ENCODE data around the gene SIGLECL1. TPM values are rescaled to one million over a fixed set of nuclear protein-coding genes. Genes with fewer than 3 reads are reported as not detected.
A peak's percentile ranks its signal among the peaks of the same experiment; 100 is the strongest.
"Not testable (repeated sequence)": the region's sequence is repeated elsewhere in the genome, so short reads cannot be mapped to it uniquely, and the experiment has no call there.

SIGLECL1 gene
- total RNA-seq, 6 experiments from 2014 or later = not detected

DNA sequence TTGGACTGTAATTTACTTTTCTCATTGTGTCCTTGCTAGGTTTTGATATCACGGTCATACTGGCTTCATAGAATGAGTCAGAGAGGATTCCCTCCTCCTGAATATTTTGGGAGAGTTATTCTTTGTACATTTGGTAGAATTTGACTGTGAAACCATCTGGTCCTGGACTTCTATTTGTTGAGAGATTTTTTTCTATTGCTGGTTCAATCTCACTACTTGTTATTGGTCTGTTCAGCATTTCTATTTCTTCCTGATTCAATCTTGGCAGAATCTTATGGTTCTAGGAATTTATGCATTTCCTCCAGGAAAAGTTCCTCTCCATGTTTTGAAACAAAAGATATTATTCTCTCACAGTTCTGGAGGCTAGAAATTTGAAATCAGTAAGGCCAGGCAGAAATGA is 30.9 kb upstream of the SIGLECL1 start:
- Histone ChIP-seq H3K9me3 (no peaks in the 10 kb centered on the region), H3K36me3 (no peaks in the 10 kb centered on the region), H3K4me1 (no peaks in the 10 kb centered on the region), H3K4me3 (no peak overlapping the region), H3K27ac (no peak overlapping the region), H3K27me3 (no peaks in the 10 kb centered on the region)
- TF ChIP-seq, protein P1, sequence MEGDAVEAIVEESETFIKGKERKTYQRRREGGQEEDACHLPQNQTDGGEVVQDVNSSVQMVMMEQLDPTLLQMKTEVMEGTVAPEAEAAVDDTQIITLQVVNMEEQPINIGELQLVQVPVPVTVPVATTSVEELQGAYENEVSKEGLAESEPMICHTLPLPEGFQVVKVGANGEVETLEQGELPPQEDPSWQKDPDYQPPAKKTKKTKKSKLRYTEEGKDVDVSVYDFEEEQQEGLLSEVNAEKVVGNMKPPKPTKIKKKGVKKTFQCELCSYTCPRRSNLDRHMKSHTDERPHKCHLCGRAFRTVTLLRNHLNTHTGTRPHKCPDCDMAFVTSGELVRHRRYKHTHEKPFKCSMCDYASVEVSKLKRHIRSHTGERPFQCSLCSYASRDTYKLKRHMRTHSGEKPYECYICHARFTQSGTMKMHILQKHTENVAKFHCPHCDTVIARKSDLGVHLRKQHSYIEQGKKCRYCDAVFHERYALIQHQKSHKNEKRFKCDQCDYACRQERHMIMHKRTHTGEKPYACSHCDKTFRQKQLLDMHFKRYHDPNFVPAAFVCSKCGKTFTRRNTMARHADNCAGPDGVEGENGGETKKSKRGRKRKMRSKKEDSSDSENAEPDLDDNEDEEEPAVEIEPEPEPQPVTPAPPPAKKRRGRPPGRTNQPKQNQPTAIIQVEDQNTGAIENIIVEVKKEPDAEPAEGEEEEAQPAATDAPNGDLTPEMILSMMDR (IDR thresholded peaks at IDR 0.05) = no peak
- intact Hi-C loops (cut with DNase I) = no loop called here
- ATAC-seq (no peak), DNase-seq (no peak)
- WGBS (ENCODE audit: insufficient coverage, low coverage, low lambda C conversion rate, missing lambda C conversion rate) = 45% methylated on average over 1 of the region's 1 CpG

DNA sequence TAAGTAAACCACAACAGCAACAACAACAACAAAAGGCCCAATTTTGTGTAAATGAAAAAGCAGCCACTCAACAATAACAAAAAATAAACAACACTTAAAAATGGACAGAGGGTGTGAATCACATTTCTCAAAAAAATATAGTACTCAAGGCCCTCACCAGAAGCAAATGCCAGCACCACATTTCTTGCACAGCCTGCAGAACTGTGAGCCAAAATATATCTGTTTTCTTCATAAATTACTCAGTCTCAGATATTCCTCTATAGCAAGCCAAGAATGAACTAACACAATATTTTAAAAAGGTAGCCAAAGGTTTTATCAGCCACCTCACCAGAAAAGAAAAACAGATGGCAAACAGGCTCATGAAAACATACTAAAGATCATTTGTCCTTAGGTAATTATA is 29.9 kb upstream of the SIGLECL1 start:
- no peak for ATAC-seq
- Histone ChIP-seq H3K9me3 (no peaks in the 10 kb centered on the region), H3K27me3 (no peaks in the 10 kb centered on the region), H3K4me3 (no peak overlapping the region), H3K27ac (no peak overlapping the region), H3K4me1 (no peaks in the 10 kb centered on the region), H3K36me3 (no peaks in the 10 kb centered on the region)
- intact Hi-C loops (cut with DNase I) = no loop called here
- no peak for DNase-seq
- TF ChIP-seq POLR2A (IDR thresholded peaks at IDR 0.05) = no peak
- TF ChIP-seq, protein P1 (IDR thresholded peaks at IDR 0.05) = no peak

DNA sequence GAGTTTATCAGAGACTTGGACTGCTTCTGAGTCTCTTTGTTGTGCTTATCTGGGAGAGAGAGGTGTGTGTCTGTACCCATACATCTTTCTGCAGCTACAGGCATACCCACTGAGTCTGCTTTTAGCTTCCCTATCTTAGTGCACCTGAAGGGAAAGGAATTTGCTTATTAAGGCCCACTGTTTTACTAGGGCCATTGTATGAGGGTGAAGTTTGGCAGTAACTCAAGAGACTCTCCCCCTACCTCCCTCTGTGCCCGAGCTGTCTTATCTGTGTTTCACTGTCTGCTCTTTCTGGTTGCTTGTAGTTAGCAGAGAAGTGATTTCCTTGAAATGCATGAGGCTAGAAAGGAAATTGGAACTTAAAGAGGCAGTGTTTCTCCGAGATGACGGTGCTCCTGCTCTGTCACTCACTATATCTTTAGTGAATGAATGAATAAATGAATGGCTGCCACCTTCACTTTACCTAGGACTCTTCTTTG is 26.7 kb upstream of the SIGLECL1 start:
- Histone ChIP-seq H3K9me3 (no peaks in the 10 kb centered on the region), H3K4me1 (no peaks in the 10 kb centered on the region), H3K27ac (no peak overlapping the region), H3K36me3 (no peaks in the 10 kb centered on the region), H3K27me3 (no peaks in the 10 kb centered on the region), H3K4me3 (no peak overlapping the region)
- intact Hi-C loops (cut with DNase I) = no loop called here
- TF ChIP-seq, protein P1 (IDR thresholded peaks at IDR 0.05) = no peak
- no peak for TF ChIP-seq POLR2A (IDR thresholded peaks at IDR 0.05)
- DNase-seq (no peak), ATAC-seq (no peak)
- 21% methylated on average over 3 of the region's 3 CpGs for WGBS (ENCODE audit: insufficient coverage, low coverage, low lambda C conversion rate, missing lambda C conversion rate)

DNA sequence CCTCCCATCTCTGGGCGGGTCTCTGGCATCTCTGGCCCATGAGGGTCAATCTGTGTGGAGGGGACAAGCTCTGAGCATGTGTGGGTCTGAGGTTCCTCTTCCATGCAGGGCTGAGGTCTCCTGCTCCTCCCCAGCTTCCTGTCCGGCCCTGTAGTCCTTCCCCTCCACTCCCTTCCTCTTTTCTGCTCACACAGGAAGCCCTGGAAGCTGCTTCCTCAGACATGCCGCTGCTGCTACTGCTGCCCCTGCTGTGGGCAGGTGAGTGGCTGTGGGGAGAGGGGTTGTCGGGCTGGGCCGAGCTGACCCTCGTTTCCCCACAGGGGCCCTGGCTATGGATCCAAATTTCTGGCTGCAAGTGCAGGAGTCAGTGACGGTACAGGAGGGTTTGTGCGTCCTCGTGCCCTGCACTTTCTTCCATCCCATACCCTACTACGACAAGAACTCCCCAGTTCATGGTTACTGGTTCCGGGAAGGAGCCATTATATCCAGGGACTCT is 25.9 kb upstream of the SIGLECL1 start, which contains the start of gene CD33:
Gene CD33 (plus strand): TSS at position 183 of the 496 bp plus-strand sequence. CDS start 39 bp downstream, at position 222.
- H3K9me3 ChIP-seq; H3K36me3 ChIP-seq; intact Hi-C loops (cut with DNase I); H3K27me3 ChIP-seq; H3K27ac ChIP-seq; H3K4me1 ChIP-seq: not testable (repeated sequence)
- ATAC-seq (peak; percentile 61 to 84 (median 72)), DNase-seq (peak in 1 of 3 donors; percentile 62)
- H3K4me3 ChIP-seq = peak within 1 kb of the TSS in 2 of 3 donors; percentile 3 to 33
- WGBS (ENCODE audit: insufficient coverage, low coverage, low lambda C conversion rate, missing lambda C conversion rate) = 39% methylated on average over 8 of the region's 11 CpGs

DNA sequence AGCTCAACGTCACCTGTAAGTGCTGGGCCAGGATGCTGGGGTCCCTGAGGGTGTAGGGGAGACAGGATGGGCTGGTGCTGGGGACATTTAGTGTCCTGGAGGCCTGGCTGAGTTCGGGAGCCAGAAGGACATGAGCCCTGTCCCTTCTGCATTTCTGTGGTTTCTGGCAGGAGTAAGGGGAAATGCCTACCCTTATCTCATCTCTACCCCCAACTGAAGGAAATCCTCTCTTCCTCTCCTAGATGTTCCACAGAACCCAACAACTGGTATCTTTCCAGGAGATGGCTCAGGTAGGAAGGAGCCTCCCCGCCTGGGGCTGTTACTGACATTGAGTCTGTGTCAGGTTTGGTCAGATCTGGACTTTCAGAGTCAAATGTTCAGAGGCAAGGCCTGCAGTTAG is 24.8 kb upstream of the SIGLECL1 start:
- WGBS (ENCODE audit: insufficient coverage, low coverage, low lambda C conversion rate, missing lambda C conversion rate) = 0% methylated on average over 2 of the region's 3 CpGs
- DNase-seq = no peak

More for the DNA sequence above, 24.8 kb upstream of the SIGLECL1 start:
- Histone ChIP-seq H3K4me3 (no peak overlapping the region), H3K27ac (no peak overlapping the region), H3K36me3 (no peaks in the 10 kb centered on the region), H3K27me3 (no peaks in the 10 kb centered on the region), H3K9me3 (no peaks in the 10 kb centered on the region), H3K4me1 (no peaks in the 10 kb centered on the region)
- intact Hi-C loops (cut with DNase I) = no loop called here
- no peak for TF ChIP-seq POLR2A (IDR thresholded peaks at IDR 0.05)
- TF ChIP-seq, protein P1 (IDR thresholded peaks at IDR 0.05) = no peak
- no peak for ATAC-seq
